ENCODE results near the gene CHRND. TPM values are rescaled to one million over a fixed set of nuclear protein-coding genes. Genes with fewer than 3 reads are reported as not detected.

Gene CHRND
- total and polyA plus RNA-seq, 2 of the 8 experiments (the other 6 are each of a cell fraction or from before 2014, with no cell fraction given) = 0.24 TPM; not detected in 1

DNA sequence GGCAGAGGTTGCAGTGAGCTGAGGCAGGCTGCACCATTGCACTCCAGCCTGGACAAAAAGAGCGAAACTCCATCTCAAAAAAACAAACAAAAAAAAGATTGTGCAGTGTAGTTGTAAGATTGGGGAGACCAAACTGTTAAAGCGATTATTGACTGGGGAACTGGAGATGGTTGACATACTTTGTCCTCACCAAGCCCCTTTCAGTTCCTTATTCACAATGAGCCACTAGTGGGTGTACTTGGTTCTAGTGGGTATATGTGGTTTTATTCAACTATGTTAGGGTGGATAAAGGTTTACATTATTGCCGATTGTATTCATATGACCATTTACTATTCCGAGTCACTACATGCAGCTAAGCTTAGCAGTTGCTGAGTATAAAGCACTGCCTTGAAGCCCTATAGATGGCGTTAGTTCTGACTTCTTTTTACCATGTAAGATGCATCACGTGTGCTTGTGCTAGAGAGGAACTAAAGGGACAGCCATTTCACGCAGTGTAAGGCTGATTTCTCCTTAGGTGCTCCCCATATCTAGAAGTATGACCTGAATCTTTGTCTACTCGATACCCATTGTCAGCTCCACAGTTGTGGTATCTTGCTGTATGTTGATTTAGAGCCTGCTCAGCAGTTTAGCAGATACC lies 36.7 kb downstream of the CHRND start:
- H4K8ac ChIP-seq (ENCODE audit: extremely low read depth, insufficient read depth, low read length) = no peak overlapping the region
- H2AK5ac ChIP-seq (ENCODE audit: low read depth, low read length) = no peak overlapping the region
- H3K4me1 ChIP-seq (replicated peaks in 1 of 4; ENCODE audit: control insufficient read depth in 3 of 4, insufficient read depth in 4 of 4, low read length in 3 of 4) = no peaks in the 10 kb centered on the region
- peaks cover 0 to 3% of the 10 kb centered on the region in 2 experiments for H4K20me1 ChIP-seq (replicated peaks in 1 of 2; ENCODE audit: control insufficient read depth in 1 of 2, insufficient read depth in 2 of 2, low read length in 2 of 2)
- DNase-seq (ENCODE audit: low read depth in 1 of 2, low spot score in 2 of 2) (no peak), FAIRE-seq (peak; percentile 28)
- CTCF ChIA-PET (ENCODE audit: partially characterized antibody) = interaction anchor here (0.5 to 2.1 kb wide), 8 partner anchors 10 to 581 kb away, joined by 3 to 8 read pairs (median 3); no protein-coding TSS in a partner anchor
- no peak overlapping the region for H3K18ac ChIP-seq (ENCODE audit: extremely low read depth, low read length)
- H3K23me2 ChIP-seq (ENCODE audit: low read depth, low read length) = no peaks in the 10 kb centered on the region
- H2BK12ac ChIP-seq (ENCODE audit: low read depth, low read length) = no peak overlapping the region
- no peaks in the 10 kb centered on the region for H3K27me3 ChIP-seq (replicated peaks in 1 of 4; ENCODE audit: control insufficient read depth in 3 of 4, extremely low read depth in 1 of 4, insufficient read depth in 3 of 4, low read length in 3 of 4)
- H3K23ac ChIP-seq (ENCODE audit: insufficient read length) = no peak overlapping the region
- H2BK120ac ChIP-seq (replicated peaks; ENCODE audit: low read depth, low read length) = no peak overlapping the region
- H3K4me2 ChIP-seq (ENCODE audit: insufficient read depth in 1 of 2, low read depth in 2 of 2, low read length in 2 of 2) = no peak overlapping the region
- peaks cover 9 to 66% (median 35%) of the 10 kb centered on the region in 4 experiments for H3K36me3 ChIP-seq (ENCODE audit: control insufficient read depth in 2 of 4, insufficient read depth in 4 of 4, low read length in 3 of 4)
- WGBS, 2 experiments (ENCODE audit: extremely low coverage in 1 of 2, insufficient coverage in 1 of 2, insufficient read length in 1 of 2, insufficient replicate concordance in 2 of 2, low coverage in 1 of 2, low lambda C conversion rate in 2 of 2, missing lambda C conversion rate in 1 of 2) = 83% methylated on average over 8 of the region's 8 CpGs; no CpG with 5 or more reads in 1 of the 2 experiments
- no peak overlapping the region for H3K9ac ChIP-seq (replicated peaks in 1 of 4; ENCODE audit: extremely low read depth in 1 of 4, low read depth in 3 of 4, low read length in 3 of 4)
- no peak overlapping the region for H4K5ac ChIP-seq (ENCODE audit: insufficient read length, low read depth, low read length)
- H2AFZ ChIP-seq (ENCODE audit: low read length) = no peak overlapping the region
- H2BK15ac ChIP-seq (ENCODE audit: low read length) = no peak overlapping the region
- no peak overlapping the region for H3K14ac ChIP-seq (ENCODE audit: insufficient read length)
- no peak for TF ChIP-seq TCF12 (IDR thresholded peaks at IDR 0.05; ENCODE audit: low read depth, low read length)
- no peak for TF ChIP-seq CHD1 (IDR thresholded peaks at IDR 0.05; ENCODE audit: low read depth, low read length)
- TF ChIP-seq, protein P1, sequence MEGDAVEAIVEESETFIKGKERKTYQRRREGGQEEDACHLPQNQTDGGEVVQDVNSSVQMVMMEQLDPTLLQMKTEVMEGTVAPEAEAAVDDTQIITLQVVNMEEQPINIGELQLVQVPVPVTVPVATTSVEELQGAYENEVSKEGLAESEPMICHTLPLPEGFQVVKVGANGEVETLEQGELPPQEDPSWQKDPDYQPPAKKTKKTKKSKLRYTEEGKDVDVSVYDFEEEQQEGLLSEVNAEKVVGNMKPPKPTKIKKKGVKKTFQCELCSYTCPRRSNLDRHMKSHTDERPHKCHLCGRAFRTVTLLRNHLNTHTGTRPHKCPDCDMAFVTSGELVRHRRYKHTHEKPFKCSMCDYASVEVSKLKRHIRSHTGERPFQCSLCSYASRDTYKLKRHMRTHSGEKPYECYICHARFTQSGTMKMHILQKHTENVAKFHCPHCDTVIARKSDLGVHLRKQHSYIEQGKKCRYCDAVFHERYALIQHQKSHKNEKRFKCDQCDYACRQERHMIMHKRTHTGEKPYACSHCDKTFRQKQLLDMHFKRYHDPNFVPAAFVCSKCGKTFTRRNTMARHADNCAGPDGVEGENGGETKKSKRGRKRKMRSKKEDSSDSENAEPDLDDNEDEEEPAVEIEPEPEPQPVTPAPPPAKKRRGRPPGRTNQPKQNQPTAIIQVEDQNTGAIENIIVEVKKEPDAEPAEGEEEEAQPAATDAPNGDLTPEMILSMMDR (IDR thresholded peaks at IDR 0.05; ENCODE audit: control extremely low read depth in 1 of 3, insufficient read depth in 1 of 3, low read depth in 1 of 3, low read length in 3 of 3) = peak in 1 of 3 experiments; percentile 12; a peak in 1 of 4 replicates
- no peak overlapping the region for H2BK5ac ChIP-seq (ENCODE audit: low read depth, low read length)
- no peak overlapping the region for H2BK20ac ChIP-seq (ENCODE audit: low read length)
- no peak overlapping the region for H4K91ac ChIP-seq (replicated peaks; ENCODE audit: insufficient read length, low read length)
- no peak overlapping the region for H3K27ac ChIP-seq (ENCODE audit: low read depth, low read length)
- POLR2A ChIA-PET (ENCODE audit: partially characterized antibody) = interaction anchor here (0.8 to 2.6 kb wide), 7 partner anchors 9 to 24 kb away, joined by 3 to 20 read pairs (median 4); partner anchors contain the start of genes EIF4E2 and TIGD1
- no peaks in the 10 kb centered on the region for H3K79me2 ChIP-seq (ENCODE audit: control insufficient read depth in 1 of 2, insufficient read depth in 2 of 2, low read length in 2 of 2)
- no peak overlapping the region for H3K4ac ChIP-seq (replicated peaks; ENCODE audit: insufficient read length, low read depth, low read length)
- no peak overlapping the region for H3K56ac ChIP-seq (replicated peaks; ENCODE audit: insufficient read length, low read depth, low read length)
- H3K9me3 ChIP-seq (ENCODE audit: insufficient read depth in 2 of 2, low read depth in 1 of 2, low read length in 1 of 2) = no peaks in the 10 kb centered on the region
- no peak overlapping the region for H3K4me3 ChIP-seq (ENCODE audit: extremely low read depth in 1 of 4, insufficient read depth in 2 of 4, low read depth in 3 of 4, low read length in 4 of 4)
- peaks cover 2% of the 10 kb centered on the region; the same call in 1 of the 2 replicates for H3K79me1 ChIP-seq (ENCODE audit: low read depth, low read length)
